ENCODE measurements around the gene CNOT4. TPM values are rescaled to one million over a fixed set of nuclear protein-coding genes. Genes with fewer than 3 reads are reported as not detected.
"Not testable (repeated sequence)": the region's sequence is repeated elsewhere in the genome, so short reads cannot be mapped to it uniquely, and the experiment has no call there.

CNOT4 gene
- total RNA-seq, 1 experiment from 2014 or later: 14.6 TPM

- TF ChIP-seq E2F5 (CRISPR knock-in tag; IDR thresholded peaks at IDR 0.05) (no peak), TP53 (CRISPR knock-in tag; IDR thresholded peaks at IDR 0.05) (no peak), TEAD4 (CRISPR knock-in tag; IDR thresholded peaks at IDR 0.05) (no peak), SMAD4 (CRISPR knock-in tag; IDR thresholded peaks at IDR 0.05) (no peak)
Observed at GRCh38 chr7:135352285-135352684, 157.6 kb downstream of the CNOT4 start (continued).

- H3K27me3 Mint-ChIP-seq (ENCODE audit: low read depth); H3K9me3 Mint-ChIP-seq; H3K4me1 Mint-ChIP-seq; H3K27ac Mint-ChIP-seq; H3K4me3 Mint-ChIP-seq; POLR2A ChIA-PET; ATAC-seq; DNase-seq (ENCODE audit: low spot score); H3K36me3 Mint-ChIP-seq: not testable (repeated sequence)
- CTCF ChIA-PET: interaction anchor here (1.5 kb wide), 1 partner anchor 12 kb away, joined by 3 read pairs; no protein-coding TSS in a partner anchor
Observed at GRCh38 chr7:135351070-135351469, 158.8 kb downstream of the CNOT4 start.

- H3K4me3 Mint-ChIP-seq: no peak overlapping the region
- DNase-seq (ENCODE audit: low spot score) (no peak), ATAC-seq (no peak)
- no peaks in the 10 kb centered on the region for H3K4me1 Mint-ChIP-seq
- ChIA-PET POLR2A (no interaction called here), CTCF (interaction anchor here (0.8 to 1.5 kb wide), 2 partner anchors 13 to 75 kb away, joined by 3 read pairs; no protein-coding TSS in a partner anchor)
- H3K36me3 Mint-ChIP-seq: no peaks in the 10 kb centered on the region
- H3K27ac Mint-ChIP-seq: no peak overlapping the region
- H3K27me3 Mint-ChIP-seq (ENCODE audit: low read depth): no peaks in the 10 kb centered on the region
- TF ChIP-seq ETV6 (CRISPR knock-in tag; IDR thresholded peaks at IDR 0.05) (no peak), ZNF532 (CRISPR knock-in tag; IDR thresholded peaks at IDR 0.05; ENCODE audit: borderline replicate concordance) (no peak), MLX (CRISPR knock-in tag; IDR thresholded peaks at IDR 0.05) (no peak), IRF1 (CRISPR knock-in tag; IDR thresholded peaks at IDR 0.05) (no peak), AFF4 (CRISPR knock-in tag; IDR thresholded peaks at IDR 0.05; ENCODE audit: borderline replicate concordance) (no peak), CREM (CRISPR knock-in tag; IDR thresholded peaks at IDR 0.05) (no peak), ZNF423 (CRISPR knock-in tag; IDR thresholded peaks at IDR 0.05) (no peak), MXD4 (CRISPR knock-in tag; IDR thresholded peaks at IDR 0.05; ENCODE audit: borderline replicate concordance) (no peak)
- no peaks in the 10 kb centered on the region for H3K9me3 Mint-ChIP-seq
Observed at GRCh38 chr7:135349746-135350145, 160.2 kb downstream of the CNOT4 start.

Measured in WTC11 (cell line).